ENCODE results near the gene OTUD3. TPM values are rescaled to one million over a fixed set of nuclear protein-coding genes. Genes with fewer than 3 reads are reported as not detected.

Gene OTUD3, protein sequence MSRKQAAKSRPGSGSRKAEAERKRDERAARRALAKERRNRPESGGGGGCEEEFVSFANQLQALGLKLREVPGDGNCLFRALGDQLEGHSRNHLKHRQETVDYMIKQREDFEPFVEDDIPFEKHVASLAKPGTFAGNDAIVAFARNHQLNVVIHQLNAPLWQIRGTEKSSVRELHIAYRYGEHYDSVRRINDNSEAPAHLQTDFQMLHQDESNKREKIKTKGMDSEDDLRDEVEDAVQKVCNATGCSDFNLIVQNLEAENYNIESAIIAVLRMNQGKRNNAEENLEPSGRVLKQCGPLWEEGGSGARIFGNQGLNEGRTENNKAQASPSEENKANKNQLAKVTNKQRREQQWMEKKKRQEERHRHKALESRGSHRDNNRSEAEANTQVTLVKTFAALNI
- polyA plus RNA-seq: 1.2 and 3.8 TPM in 2 replicates

DNA sequence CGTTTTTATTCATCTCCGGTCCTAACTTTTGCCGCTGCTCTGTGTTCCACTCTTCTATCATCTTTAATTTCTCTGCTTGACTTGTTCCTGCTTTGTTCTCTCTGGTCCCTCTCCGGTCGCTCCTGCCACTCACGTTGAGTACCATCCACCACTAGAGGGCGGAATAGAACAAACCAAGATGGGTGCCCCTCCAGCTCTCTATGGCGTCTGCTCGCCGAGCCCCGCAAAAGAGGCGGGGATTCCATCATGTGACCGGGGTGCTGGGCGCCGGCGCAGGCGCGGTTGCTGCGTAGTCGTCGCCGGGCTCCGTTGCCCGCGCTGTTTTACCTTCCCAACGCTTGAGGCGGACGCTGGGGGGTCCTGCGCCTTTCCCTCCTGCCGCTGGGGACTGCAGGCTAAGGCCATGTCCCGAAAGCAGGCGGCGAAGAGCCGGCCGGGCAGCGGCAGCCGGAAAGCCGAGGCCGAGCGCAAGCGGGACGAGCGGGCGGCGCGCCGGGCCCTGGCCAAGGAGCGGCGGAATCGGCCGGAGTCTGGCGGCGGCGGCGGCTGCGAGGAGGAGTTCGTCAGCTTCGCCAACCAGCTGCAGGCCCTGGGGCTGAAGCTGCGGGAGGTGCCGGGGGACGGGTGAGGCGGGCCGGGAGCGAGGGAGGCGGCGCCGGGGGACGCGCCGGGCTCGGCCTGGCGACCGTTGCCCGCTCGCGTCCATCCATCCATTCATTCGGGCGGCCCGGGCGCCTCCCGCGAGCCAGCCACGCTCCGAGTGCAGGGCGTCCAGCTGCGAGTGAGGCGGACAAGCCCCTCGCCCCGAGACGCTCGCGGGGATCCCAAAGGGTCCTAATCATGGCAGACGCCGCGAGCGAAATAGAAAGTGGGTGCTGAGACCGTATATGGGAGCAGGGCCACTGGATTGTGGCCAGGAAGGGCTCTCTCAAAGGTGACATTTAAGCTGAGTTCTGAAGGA lies at the start of gene OTUD3:
Gene OTUD3 (plus strand): TSS at position 285 of the 961 bp plus-strand sequence. CDS start 119 bp downstream, at position 404.

DNA sequence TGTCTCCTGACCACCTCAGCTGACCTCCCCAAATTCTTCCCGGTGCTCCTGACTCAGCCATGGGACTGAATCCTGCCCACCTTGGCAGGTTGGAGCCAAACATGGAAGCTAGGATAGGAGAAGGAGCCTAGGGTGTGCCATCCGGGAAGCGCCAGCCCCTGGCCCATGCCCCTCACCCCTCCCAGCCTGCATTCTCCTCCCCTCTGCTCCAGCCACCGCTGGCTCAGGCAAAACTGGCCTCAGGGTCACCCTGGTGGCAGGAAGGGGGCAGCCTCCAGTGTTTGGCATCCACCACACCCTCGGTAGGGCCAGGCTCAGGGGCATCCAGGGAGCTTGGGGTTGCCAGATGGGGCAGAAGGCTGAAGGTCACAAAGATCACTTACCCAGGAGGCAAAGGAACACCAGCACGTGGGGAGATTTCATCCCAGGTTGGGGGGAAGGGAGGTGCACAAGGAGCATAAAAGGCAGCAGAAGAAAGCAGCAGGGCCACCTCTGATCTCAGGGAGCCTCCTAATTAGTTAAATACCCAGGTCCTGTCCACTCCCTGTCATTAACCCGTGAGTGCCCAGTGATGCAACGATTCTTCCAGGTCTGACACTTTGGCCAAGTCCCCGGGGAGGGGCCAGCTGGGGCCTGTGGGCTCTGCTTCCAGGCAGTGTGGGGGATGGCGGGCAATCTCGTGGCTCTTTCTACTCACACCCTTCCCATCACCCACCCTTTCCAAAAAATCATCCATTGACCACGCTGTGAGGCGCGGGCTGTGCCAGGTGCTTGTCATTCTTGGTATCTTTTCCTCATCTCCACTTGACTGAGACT lies 41.1 kb downstream of the OTUD3 start, which contains the start of gene PLA2G2E:
Gene PLA2G2E (minus strand): TSS at position 481 of the 816 bp plus-strand sequence. CDS start 58 bp downstream, at position 423.

Other genes starting within 250 kb of the OTUD3 start
- 1.7 and 3.0 TPM in 2 replicates for gene NBL1, start 238.1 kb upstream of the OTUD3 start, polyA plus RNA-seq
- gene HTR6, start 217.5 kb upstream of the OTUD3 start, polyA plus RNA-seq: not detected in 2 replicates
- gene TMCO4, start 82.5 kb upstream of the OTUD3 start, polyA plus RNA-seq: not detected in 2 replicates
- not detected in 2 replicates for gene RNF186, start 67.1 kb upstream of the OTUD3 start, polyA plus RNA-seq
- gene PLA2G2E, start 41.2 kb downstream of the OTUD3 start, polyA plus RNA-seq: not detected in 2 replicates
- not detected in 2 replicates for gene PLA2G2A, start 97.2 kb downstream of the OTUD3 start, polyA plus RNA-seq
- 3.6 and 3.8 TPM in 2 replicates for gene PLA2G5, start 187.8 kb downstream of the OTUD3 start, polyA plus RNA-seq
- gene PLA2G2D, start 237.1 kb downstream of the OTUD3 start, polyA plus RNA-seq: 0.55 TPM in 1 of 2 replicates, not detected in the other